D341Med (cell line): ENCODE measurements around the gene RAB9A.
"Not testable (repeated sequence)": the region's sequence is repeated elsewhere in the genome, so short reads cannot be mapped to it uniquely, and the experiment has no call there.

ENCODE experiments used
- DNase-seq: peaks from one replicate; pipeline ENCODE4 v3.0.0; 2012; ENCODE audit warnings: low spot score

RAB9A gene

GRCh38 chrX:13669755-13670154 lies 19.2 kb upstream of the RAB9A start:
- not testable (repeated sequence) for DNase-seq

GRCh38 chrX:13670197-13670596 lies 18.7 kb upstream of the RAB9A start:
- no peak for DNase-seq

GRCh38 chrX:13673016-13673415 lies 15.9 kb upstream of the RAB9A start:
- DNase-seq = no peak

- DNase-seq = no peak
Observed at GRCh38 chrX:13676885-13677284, 12.0 kb upstream of the RAB9A start.

GRCh38 chrX:13679700-13680099 lies 9.2 kb upstream of the RAB9A start:
- not testable (repeated sequence) for DNase-seq

GRCh38 chrX:13681595-13681994 lies 7.3 kb upstream of the RAB9A start:
- DNase-seq = no peak

GRCh38 chrX:13684361-13684760 lies 4.6 kb upstream of the RAB9A start:
- no peak for DNase-seq

GRCh38 chrX:13685126-13685763 lies 3.7 kb upstream of the RAB9A start:
- DNase-seq = no peak

GRCh38 chrX:13687203-13687602 lies 1.7 kb upstream of the RAB9A start:
- DNase-seq = no peak

- DNase-seq = no peak
Observed at GRCh38 chrX:13688384-13688957, 457 bp upstream of the RAB9A start.

GRCh38 chrX:13689741-13690211 lies 848 bp downstream of the RAB9A start:
- DNase-seq = no peak

GRCh38 chrX:13690836-13691235 lies 1.9 kb downstream of the RAB9A start:
- no peak for DNase-seq

- DNase-seq = no peak
Observed at GRCh38 chrX:13691841-13692371, 3.0 kb downstream of the RAB9A start.

- DNase-seq = no peak
Observed at GRCh38 chrX:13692771-13693231, 3.9 kb downstream of the RAB9A start.

GRCh38 chrX:13693341-13693961 lies 4.5 kb downstream of the RAB9A start:
- no peak for DNase-seq

- DNase-seq = no peak
Observed at GRCh38 chrX:13694359-13694758, 5.4 kb downstream of the RAB9A start.

- no peak for DNase-seq
Observed at GRCh38 chrX:13694983-13695382, 6.1 kb downstream of the RAB9A start.

GRCh38 chrX:13695601-13696115 lies 6.7 kb downstream of the RAB9A start:
- no peak for DNase-seq

GRCh38 chrX:13697455-13697854 lies 8.5 kb downstream of the RAB9A start:
- no peak for DNase-seq

GRCh38 chrX:13697976-13698375 lies 9.0 kb downstream of the RAB9A start:
- no peak for DNase-seq

GRCh38 chrX:13698432-13698831 lies 9.5 kb downstream of the RAB9A start:
- no peak for DNase-seq

- no peak for DNase-seq
Observed at GRCh38 chrX:13699183-13699826, 10.4 kb downstream of the RAB9A start.
